HepG2 (cell line): ENCODE results near the gene PTGES3. TPM values are rescaled to one million over a fixed set of nuclear protein-coding genes. Genes with fewer than 3 reads are reported as not detected.

Source experiments
- CHD2 ChIP-seq: IDR thresholded peaks from 2 replicates; pipeline ENCODE4 v1.6.1; 2011; ENCODE audit warnings: low read depth, low read length, improper control_type of control experiment
- DBP ChIP-seq: sonication (generic); formaldehyde crosslinking; IDR thresholded peaks from 2 replicates; pipeline ENCODE4 v1.4.0; 2020; ENCODE audit warnings: missing genetic modification reagents; ENCODE audit errors: not compliant biosample characterization
- DRAP1 ChIP-seq: IDR thresholded peaks from 2 replicates; pipeline ENCODE4 v1.6.1; 2016; ENCODE audit warnings: missing genetic modification reagents, missing compliant biosample characterization
- FOXJ3 ChIP-seq: sonication (generic); formaldehyde crosslinking; IDR thresholded peaks from 2 replicates; pipeline ENCODE4 v1.4.0; 2020; ENCODE audit warnings: missing genetic modification reagents, mild to moderate bottlenecking, borderline replicate concordance
- IRX3 ChIP-seq: sonication (generic); formaldehyde crosslinking; IDR thresholded peaks from 2 replicates; pipeline ENCODE4 v1.8.1; 2023; ENCODE audit warnings: mild to moderate bottlenecking, low read depth, missing genetic modification reagents, borderline replicate concordance
- JUN ChIP-seq: sonication (generic); formaldehyde crosslinking; IDR thresholded peaks from 2 replicates; pipeline ENCODE4 v1.4.0; 2020; ENCODE audit warnings: mild to moderate bottlenecking, missing genetic modification reagents
- RELA ChIP-seq: sonication (generic); formaldehyde crosslinking; IDR thresholded peaks from 2 replicates; pipeline ENCODE4 v1.4.0; 2020; ENCODE audit warnings: missing genetic modification reagents
- RXRB ChIP-seq: IDR thresholded peaks from 2 replicates; pipeline ENCODE4 v1.6.1; 2016; ENCODE audit warnings: borderline replicate concordance, missing genetic modification reagents, missing compliant biosample characterization
- TRAFD1 ChIP-seq: sonication (generic); formaldehyde crosslinking; IDR thresholded peaks from 2 replicates; pipeline ENCODE4 v1.5.1; 2020; ENCODE audit warnings: missing genetic modification reagents, mild to moderate bottlenecking, borderline replicate concordance
- ZBTB40 ChIP-seq, 2 experiments: fragments of 450-650 bp in 1 of 2; sonication (generic) in 1 of 2; formaldehyde crosslinking in 1 of 2; IDR thresholded peaks; 2 replicates each; pipeline versions ENCODE4 v1.6.1 to v1.8.0; 2016 to 2022; ENCODE audit warnings: antibody characterized with exemption in 1 of 2, mild to moderate bottlenecking in 1 of 2, missing genetic modification reagents in 1 of 2
- ZNF326 ChIP-seq: sonication (generic); formaldehyde crosslinking; IDR thresholded peaks from 2 replicates; pipeline ENCODE4 v1.4.0; 2020; ENCODE audit warnings: missing genetic modification reagents, borderline replicate concordance
- ZNF652 ChIP-seq: IDR thresholded peaks from 2 replicates; pipeline ENCODE4 v1.6.1; 2016; ENCODE audit warnings: low read depth, borderline replicate concordance
- ZNF678 ChIP-seq: sonication (generic); formaldehyde crosslinking; IDR thresholded peaks from 2 replicates; pipeline ENCODE4 v1.4.0; 2020; ENCODE audit warnings: mild to moderate bottlenecking, missing genetic modification reagents
- ZSCAN20 ChIP-seq: sonication (generic); formaldehyde crosslinking; IDR thresholded peaks from 2 replicates; pipeline ENCODE4 v1.4.0; 2020; ENCODE audit warnings: missing genetic modification reagents, mild to moderate bottlenecking, borderline replicate concordance
- ZSCAN30 ChIP-seq: sonication (generic); formaldehyde crosslinking; IDR thresholded peaks from 2 replicates; pipeline ENCODE4 v1.5.0; 2020; ENCODE audit warnings: mild to moderate bottlenecking, missing genetic modification reagents
- ZSCAN9 ChIP-seq: IDR thresholded peaks from 2 replicates; pipeline ENCODE4 v1.6.1; 2016; ENCODE audit warnings: borderline replicate concordance
- polyA plus RNA-seq, 8 experiments: library from polyadenylated mRNA; depleted of rRNA in 3 of 8; stranded (reverse) in 7 of 8; unstranded in 1 of 8; fragments of >200 nt; fragmentation: Illumina TruSeq in 4 of 8; extraction: Trizol in 4 of 8; gene quantifications; 2 replicates each; pipeline versions ENCODE4 v1.2.1 to v1.2.3, GENCODE V29; 2011 to 2016; ENCODE audit warnings: low read depth in 4 of 8, missing spikeins in 1 of 8, mixed read lengths in 1 of 8; ENCODE audit not compliant: insufficient read depth in 1 of 8
- total RNA-seq, 5 experiments: library from RNA; depleted of rRNA; stranded (reverse); fragments of >200 nt; fragmentation: Illumina TruSeq; extraction: Trizol; gene quantifications; 2 replicates each; pipeline ENCODE4 v1.2.3, GENCODE V29; 2016; ENCODE audit warnings: low read depth in 1 of 5

PTGES3 gene
- total and polyA plus RNA-seq, 2 of the 13 experiments (the other 11 are each of a cell fraction or from before 2014, with no cell fraction given), result 54.4 to 159 TPM

GRCh38 chr12:56724972-56725722, 37.1 kb upstream of the PTGES3 start, which contains the start of gene NACA (continued):
- peak; percentile 66 for TF ChIP-seq ZBTB40 (IDR thresholded peaks at IDR 0.05)
- peak; percentile 63; the same call in 1 of the 2 replicates for TF ChIP-seq ZBTB40 (CRISPR knock-in tag; IDR thresholded peaks at IDR 0.05)
- peak; percentile 82; the same call in 1 of the 2 replicates for TF ChIP-seq DRAP1 (CRISPR knock-in tag)
- no peak for TF ChIP-seq ZNF326 (CRISPR knock-in tag)
- TF ChIP-seq IRX3 (CRISPR knock-in tag), result peak; percentile 88; the same call in 1 of the 2 replicates
- TF ChIP-seq ZNF652 (CRISPR knock-in tag), result no peak
- no peak for TF ChIP-seq DBP (CRISPR knock-in tag)
- TF ChIP-seq ZSCAN30, result no peak
- TF ChIP-seq RXRB (CRISPR knock-in tag), result peak; percentile 61; the same call in 1 of the 2 replicates
- TF ChIP-seq ZSCAN20 (CRISPR knock-in tag), result no peak
- no peak for TF ChIP-seq RELA
- TF ChIP-seq TRAFD1, result no peak
- peak; percentile 68; the same call in 1 of the 2 replicates for TF ChIP-seq ZSCAN9 (CRISPR knock-in tag)
- peak; percentile 62 for TF ChIP-seq CHD2
- TF ChIP-seq ZNF678 (CRISPR knock-in tag), result no peak
- TF ChIP-seq FOXJ3 (CRISPR knock-in tag), result no peak; the same call in 1 of the 2 replicates
- peak; percentile 27; the same call in 1 of the 2 replicates for TF ChIP-seq JUN (CRISPR knock-in tag)
